ENCODE measurements around the gene CHRNB1. TPM values are rescaled to one million over a fixed set of nuclear protein-coding genes. Genes with fewer than 3 reads are reported as not detected.

CHRNB1 gene
- total and polyA plus RNA-seq, 2 experiments from 2014 or later = 11.1 to 11.2 TPM

DNA sequence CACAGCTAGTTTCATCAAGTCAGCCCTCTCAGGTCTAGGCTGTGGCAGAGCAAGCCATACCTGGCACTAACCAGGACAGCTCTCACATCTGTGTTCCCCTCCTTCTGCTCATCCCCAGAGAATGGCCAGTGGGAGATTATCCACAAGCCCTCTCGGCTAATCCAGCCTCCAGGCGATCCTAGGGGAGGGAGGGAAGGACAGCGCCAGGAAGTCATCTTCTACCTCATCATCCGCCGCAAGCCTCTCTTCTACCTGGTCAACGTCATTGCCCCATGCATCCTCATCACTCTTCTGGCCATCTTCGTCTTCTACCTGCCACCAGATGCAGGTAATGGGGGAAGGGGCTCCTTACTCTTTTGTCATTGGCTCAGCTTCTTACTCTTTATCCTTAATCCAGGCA lies 3.6 kb downstream of the CHRNB1 start:
- no peak overlapping the region for H3K27ac ChIP-seq (ENCODE audit: low read depth)
- peaks cover 13% of the 10 kb centered on the region; the same call in 2 of the 3 replicates for H3K36me3 Mint-ChIP-seq (ENCODE audit: low read depth)

More for the DNA sequence above, 3.6 kb downstream of the CHRNB1 start:
- Mint-ChIP-seq H3K9me3 (no peaks in the 10 kb centered on the region; the same call in 2 of the 3 replicates), H3K27me3 (ENCODE audit: insufficient read depth, low read depth, poor library complexity) (peaks cover 26% of the 10 kb centered on the region), H3K4me1 (peaks cover 22% of the 10 kb centered on the region), H3K27ac (no peak overlapping the region), H3K4me3 (no peak overlapping the region; the same call in 2 of the 3 replicates)
- TF ChIP-seq, protein P1, sequence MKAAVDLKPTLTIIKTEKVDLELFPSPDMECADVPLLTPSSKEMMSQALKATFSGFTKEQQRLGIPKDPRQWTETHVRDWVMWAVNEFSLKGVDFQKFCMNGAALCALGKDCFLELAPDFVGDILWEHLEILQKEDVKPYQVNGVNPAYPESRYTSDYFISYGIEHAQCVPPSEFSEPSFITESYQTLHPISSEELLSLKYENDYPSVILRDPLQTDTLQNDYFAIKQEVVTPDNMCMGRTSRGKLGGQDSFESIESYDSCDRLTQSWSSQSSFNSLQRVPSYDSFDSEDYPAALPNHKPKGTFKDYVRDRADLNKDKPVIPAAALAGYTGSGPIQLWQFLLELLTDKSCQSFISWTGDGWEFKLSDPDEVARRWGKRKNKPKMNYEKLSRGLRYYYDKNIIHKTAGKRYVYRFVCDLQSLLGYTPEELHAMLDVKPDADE (IDR thresholded peaks at IDR 0.05) = no peak
- TF ChIP-seq NANOG (IDR thresholded peaks at IDR 0.05; ENCODE audit: borderline replicate concordance) (no peak), CREB1 (CRISPR knock-in tag; IDR thresholded peaks at IDR 0.05; ENCODE audit: low read depth) (no peak), EZH2 (IDR thresholded peaks at IDR 0.05; ENCODE audit: low read depth, unreplicated experiment) (no peak), POLR2AphosphoS5 (IDR thresholded peaks at IDR 0.05; ENCODE audit: low read depth) (no peak), JUNB (IDR thresholded peaks at IDR 0.05; ENCODE audit: unreplicated experiment) (no peak), EZH2phosphoT487 (IDR thresholded peaks at IDR 0.05; ENCODE audit: unreplicated experiment) (no peak), ZNF331 (CRISPR knock-in tag; IDR thresholded peaks at IDR 0.05; ENCODE audit: low read depth) (no peak), STAT1 (IDR thresholded peaks at IDR 0.05; ENCODE audit: unreplicated experiment) (no peak), ZNF114 (CRISPR knock-in tag; IDR thresholded peaks at IDR 0.05) (no peak)
- TF ChIP-seq, protein P2, sequence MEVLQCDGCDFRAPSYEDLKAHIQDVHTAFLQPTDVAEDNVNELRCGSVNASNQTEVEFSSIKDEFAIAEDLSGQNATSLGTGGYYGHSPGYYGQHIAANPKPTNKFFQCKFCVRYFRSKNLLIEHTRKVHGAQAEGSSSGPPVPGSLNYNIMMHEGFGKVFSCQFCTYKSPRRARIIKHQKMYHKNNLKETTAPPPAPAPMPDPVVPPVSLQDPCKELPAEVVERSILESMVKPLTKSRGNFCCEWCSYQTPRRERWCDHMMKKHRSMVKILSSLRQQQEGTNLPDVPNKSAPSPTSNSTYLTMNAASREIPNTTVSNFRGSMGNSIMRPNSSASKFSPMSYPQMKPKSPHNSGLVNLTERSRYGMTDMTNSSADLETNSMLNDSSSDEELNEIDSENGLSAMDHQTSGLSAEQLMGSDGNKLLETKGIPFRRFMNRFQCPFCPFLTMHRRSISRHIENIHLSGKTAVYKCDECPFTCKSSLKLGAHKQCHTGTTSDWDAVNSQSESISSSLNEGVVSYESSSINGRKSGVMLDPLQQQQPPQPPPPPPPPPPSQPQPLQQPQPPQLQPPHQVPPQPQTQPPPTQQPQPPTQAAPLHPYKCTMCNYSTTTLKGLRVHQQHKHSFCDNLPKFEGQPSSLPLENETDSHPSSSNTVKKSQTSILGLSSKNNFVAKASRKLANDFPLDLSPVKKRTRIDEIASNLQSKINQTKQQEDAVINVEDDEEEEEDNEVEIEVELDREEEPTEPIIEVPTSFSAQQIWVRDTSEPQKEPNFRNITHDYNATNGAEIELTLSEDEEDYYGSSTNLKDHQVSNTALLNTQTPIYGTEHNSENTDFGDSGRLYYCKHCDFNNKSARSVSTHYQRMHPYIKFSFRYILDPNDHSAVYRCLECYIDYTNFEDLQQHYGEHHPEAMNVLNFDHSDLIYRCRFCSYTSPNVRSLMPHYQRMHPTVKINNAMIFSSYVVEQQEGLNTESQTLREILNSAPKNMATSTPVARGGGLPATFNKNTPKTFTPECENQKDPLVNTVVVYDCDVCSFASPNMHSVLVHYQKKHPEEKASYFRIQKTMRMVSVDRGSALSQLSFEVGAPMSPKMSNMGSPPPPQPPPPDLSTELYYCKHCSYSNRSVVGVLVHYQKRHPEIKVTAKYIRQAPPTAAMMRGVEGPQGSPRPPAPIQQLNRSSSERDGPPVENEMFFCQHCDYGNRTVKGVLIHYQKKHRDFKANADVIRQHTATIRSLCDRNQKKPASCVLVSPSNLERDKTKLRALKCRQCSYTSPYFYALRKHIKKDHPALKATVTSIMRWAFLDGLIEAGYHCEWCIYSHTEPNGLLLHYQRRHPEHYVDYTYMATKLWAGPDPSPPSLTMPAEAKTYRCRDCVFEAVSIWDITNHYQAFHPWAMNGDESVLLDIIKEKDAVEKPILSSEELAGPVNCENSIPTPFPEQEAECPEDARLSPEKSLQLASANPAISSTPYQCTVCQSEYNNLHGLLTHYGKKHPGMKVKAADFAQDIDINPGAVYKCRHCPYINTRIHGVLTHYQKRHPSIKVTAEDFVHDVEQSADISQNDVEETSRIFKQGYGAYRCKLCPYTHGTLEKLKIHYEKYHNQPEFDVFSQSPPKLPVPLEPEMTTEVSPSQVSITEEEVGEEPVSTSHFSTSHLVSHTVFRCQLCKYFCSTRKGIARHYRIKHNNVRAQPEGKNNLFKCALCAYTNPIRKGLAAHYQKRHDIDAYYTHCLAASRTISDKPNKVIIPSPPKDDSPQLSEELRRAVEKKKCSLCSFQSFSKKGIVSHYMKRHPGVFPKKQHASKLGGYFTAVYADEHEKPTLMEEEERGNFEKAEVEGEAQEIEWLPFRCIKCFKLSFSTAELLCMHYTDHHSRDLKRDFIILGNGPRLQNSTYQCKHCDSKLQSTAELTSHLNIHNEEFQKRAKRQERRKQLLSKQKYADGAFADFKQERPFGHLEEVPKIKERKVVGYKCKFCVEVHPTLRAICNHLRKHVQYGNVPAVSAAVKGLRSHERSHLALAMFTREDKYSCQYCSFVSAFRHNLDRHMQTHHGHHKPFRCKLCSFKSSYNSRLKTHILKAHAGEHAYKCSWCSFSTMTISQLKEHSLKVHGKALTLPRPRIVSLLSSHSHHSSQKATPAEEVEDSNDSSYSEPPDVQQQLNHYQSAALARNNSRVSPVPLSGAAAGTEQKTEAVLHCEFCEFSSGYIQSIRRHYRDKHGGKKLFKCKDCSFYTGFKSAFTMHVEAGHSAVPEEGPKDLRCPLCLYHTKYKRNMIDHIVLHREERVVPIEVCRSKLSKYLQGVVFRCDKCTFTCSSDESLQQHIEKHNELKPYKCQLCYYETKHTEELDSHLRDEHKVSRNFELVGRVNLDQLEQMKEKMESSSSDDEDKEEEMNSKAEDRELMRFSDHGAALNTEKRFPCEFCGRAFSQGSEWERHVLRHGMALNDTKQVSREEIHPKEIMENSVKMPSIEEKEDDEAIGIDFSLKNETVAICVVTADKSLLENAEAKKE (CRISPR knock-in tag; IDR thresholded peaks at IDR 0.05) = no peak
- TF ChIP-seq, protein P3, sequence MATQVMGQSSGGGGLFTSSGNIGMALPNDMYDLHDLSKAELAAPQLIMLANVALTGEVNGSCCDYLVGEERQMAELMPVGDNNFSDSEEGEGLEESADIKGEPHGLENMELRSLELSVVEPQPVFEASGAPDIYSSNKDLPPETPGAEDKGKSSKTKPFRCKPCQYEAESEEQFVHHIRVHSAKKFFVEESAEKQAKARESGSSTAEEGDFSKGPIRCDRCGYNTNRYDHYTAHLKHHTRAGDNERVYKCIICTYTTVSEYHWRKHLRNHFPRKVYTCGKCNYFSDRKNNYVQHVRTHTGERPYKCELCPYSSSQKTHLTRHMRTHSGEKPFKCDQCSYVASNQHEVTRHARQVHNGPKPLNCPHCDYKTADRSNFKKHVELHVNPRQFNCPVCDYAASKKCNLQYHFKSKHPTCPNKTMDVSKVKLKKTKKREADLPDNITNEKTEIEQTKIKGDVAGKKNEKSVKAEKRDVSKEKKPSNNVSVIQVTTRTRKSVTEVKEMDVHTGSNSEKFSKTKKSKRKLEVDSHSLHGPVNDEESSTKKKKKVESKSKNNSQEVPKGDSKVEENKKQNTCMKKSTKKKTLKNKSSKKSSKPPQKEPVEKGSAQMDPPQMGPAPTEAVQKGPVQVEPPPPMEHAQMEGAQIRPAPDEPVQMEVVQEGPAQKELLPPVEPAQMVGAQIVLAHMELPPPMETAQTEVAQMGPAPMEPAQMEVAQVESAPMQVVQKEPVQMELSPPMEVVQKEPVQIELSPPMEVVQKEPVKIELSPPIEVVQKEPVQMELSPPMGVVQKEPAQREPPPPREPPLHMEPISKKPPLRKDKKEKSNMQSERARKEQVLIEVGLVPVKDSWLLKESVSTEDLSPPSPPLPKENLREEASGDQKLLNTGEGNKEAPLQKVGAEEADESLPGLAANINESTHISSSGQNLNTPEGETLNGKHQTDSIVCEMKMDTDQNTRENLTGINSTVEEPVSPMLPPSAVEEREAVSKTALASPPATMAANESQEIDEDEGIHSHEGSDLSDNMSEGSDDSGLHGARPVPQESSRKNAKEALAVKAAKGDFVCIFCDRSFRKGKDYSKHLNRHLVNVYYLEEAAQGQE (IDR thresholded peaks at IDR 0.05; ENCODE audit: unreplicated experiment) = no peak
- TF ChIP-seq, protein P4, sequence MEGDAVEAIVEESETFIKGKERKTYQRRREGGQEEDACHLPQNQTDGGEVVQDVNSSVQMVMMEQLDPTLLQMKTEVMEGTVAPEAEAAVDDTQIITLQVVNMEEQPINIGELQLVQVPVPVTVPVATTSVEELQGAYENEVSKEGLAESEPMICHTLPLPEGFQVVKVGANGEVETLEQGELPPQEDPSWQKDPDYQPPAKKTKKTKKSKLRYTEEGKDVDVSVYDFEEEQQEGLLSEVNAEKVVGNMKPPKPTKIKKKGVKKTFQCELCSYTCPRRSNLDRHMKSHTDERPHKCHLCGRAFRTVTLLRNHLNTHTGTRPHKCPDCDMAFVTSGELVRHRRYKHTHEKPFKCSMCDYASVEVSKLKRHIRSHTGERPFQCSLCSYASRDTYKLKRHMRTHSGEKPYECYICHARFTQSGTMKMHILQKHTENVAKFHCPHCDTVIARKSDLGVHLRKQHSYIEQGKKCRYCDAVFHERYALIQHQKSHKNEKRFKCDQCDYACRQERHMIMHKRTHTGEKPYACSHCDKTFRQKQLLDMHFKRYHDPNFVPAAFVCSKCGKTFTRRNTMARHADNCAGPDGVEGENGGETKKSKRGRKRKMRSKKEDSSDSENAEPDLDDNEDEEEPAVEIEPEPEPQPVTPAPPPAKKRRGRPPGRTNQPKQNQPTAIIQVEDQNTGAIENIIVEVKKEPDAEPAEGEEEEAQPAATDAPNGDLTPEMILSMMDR (conservative IDR thresholded peaks at IDR 0.05; ENCODE audit: low read depth in 2 of 2) = no peak
- no peaks in the 10 kb centered on the region for H3K9me2 ChIP-seq (ENCODE audit: insufficient read depth)
- H3K79me2 ChIP-seq (replicated peaks; ENCODE audit: insufficient read depth) = no peaks in the 10 kb centered on the region
- peaks cover 26% of the 10 kb centered on the region for H3K4me1 ChIP-seq (ENCODE audit: insufficient read depth)
- peaks cover 27% of the 10 kb centered on the region for H3K27me3 ChIP-seq (ENCODE audit: insufficient read depth)
- H4K20me1 ChIP-seq (replicated peaks; ENCODE audit: insufficient read depth) = 0 out of 2 replicates have a peak, but pooled peaks cover 3% of the 10 kb centered on the region
- no peak overlapping the region for H2AFZ ChIP-seq
- peaks cover 21% of the 10 kb centered on the region for H3F3A ChIP-seq (replicated peaks; ENCODE audit: low read depth)
- no peaks in the 10 kb centered on the region for H3K36me3 ChIP-seq (ENCODE audit: insufficient read depth)
- no peak for DNase-seq (ENCODE audit: low spot score)
- ATAC-seq = no peak
- no peak overlapping the region for H3K4me2 ChIP-seq
- no peak overlapping the region for H3K4me3 ChIP-seq

Measured in GM23338 (cell line).